ENCODE measurements around the gene C1QL4. TPM values are rescaled to one million over a fixed set of nuclear protein-coding genes. Genes with fewer than 3 reads are reported as not detected.

C1QL4 gene
- total RNA-seq, 6 experiments from 2014 or later: not detected

- Histone ChIP-seq H3K4me1 (no peaks in the 10 kb centered on the region), H3K27ac (no peak overlapping the region), H3K27me3 (peaks cover 14 to 17% of the 10 kb centered on the region in 2 donors), H3K36me3 (no peaks in the 10 kb centered on the region), H3K9me3 (no peaks in the 10 kb centered on the region), H3K4me3 (no peak overlapping the region)
- 63% methylated on average over 3 of the region's 7 CpGs for WGBS (ENCODE audit: insufficient coverage, low coverage, low lambda C conversion rate, missing lambda C conversion rate)
- ATAC-seq: no peak
- TF ChIP-seq CTCF (IDR thresholded peaks at IDR 0.05) (no peak), POLR2A (IDR thresholded peaks at IDR 0.05) (no peak)
- intact Hi-C loops (cut with DNase I): no loop called here
- no peak for DNase-seq
Measured at GRCh38 chr12:49292729-49293055, 44.3 kb downstream of the C1QL4 start.

DNA sequence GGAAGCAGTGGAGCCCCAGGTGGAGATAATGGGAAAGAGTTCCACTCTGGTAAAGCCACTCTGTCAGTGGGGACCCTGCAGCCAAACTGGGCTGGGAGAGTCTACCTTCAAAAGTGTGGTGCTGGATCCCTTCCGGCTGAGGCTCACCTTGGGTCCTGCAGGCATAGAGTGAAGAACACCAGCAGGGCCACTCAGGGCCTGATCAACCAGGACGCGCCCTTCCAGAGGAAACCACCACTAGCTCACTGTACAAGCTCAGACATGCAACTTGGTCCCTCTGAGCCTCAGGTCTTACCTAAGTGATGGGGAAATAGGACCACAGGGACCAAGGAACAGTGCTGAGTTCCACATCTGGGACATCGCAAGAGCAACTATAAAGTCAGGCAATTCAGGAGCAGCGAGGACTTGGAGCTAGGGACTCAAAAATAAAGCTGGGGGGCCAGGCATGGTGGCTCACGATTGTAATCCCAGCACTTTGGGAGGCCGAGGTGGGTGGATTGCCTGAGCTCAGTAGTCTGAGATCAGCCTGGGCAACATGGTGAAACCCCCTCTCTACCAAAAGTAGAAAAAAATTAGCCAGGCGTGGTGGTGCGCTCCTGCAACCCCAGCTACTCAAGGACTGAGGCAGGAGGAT lies 47.9 kb downstream of the C1QL4 start:
- Histone ChIP-seq H3K27ac (no peak overlapping the region), H3K9me3 (no peaks in the 10 kb centered on the region), H3K4me3 (no peak overlapping the region), H3K4me1 (no peaks in the 10 kb centered on the region), H3K27me3 (no peaks in the 10 kb centered on the region), H3K36me3 (no peaks in the 10 kb centered on the region)
- ATAC-seq (no peak), DNase-seq (no peak)
- intact Hi-C loops (cut with DNase I): no loop called here
- no peak for TF ChIP-seq CTCF (IDR thresholded peaks at IDR 0.05)
- no peak for TF ChIP-seq POLR2A (IDR thresholded peaks at IDR 0.05)
- 73% methylated on average over 6 of the region's 9 CpGs for WGBS (ENCODE audit: insufficient coverage, low coverage, low lambda C conversion rate, missing lambda C conversion rate)

- peak; percentile 70 to 88 (median 84) for ATAC-seq
- no peak overlapping the region for H3K27ac ChIP-seq
- WGBS (ENCODE audit: insufficient coverage, low coverage, low lambda C conversion rate, missing lambda C conversion rate): 7% methylated on average over 11 of the region's 11 CpGs
- no peaks in the 10 kb centered on the region for H3K4me1 ChIP-seq
- intact Hi-C loops (cut with DNase I): no loop called here
- H3K27me3 ChIP-seq: no peaks in the 10 kb centered on the region
- H3K9me3 ChIP-seq: no peaks in the 10 kb centered on the region
- no peaks in the 10 kb centered on the region for H3K36me3 ChIP-seq
- no peak overlapping the region for H3K4me3 ChIP-seq
- TF ChIP-seq CTCF (IDR thresholded peaks at IDR 0.05) (peak; percentile 76 to 88 (median 82)), POLR2A (IDR thresholded peaks at IDR 0.05) (no peak)
- no peak for DNase-seq
Measured at GRCh38 chr12:49288412-49288853, 48.6 kb downstream of the C1QL4 start.

DNA sequence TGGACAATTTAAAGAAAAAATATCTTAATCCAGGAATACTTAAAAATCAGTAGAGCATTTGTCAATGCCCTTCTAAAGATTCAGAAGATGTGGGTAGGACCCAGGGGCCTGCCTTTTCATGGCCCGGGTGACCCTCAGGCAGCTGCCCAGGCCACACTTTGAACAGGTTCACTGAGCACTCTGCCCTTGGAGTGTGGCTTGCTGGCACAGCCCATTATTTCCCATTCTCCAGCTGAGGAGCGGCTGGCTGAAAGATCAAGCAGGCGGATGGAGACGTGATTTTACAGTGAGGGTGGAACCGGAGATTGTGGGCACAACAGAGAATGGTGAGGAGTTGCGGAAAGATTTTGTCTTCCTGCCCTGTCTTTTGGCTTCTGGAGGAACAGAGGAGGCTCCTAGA lies 49.1 kb downstream of the C1QL4 start:
- WGBS (ENCODE audit: insufficient coverage, low coverage, low lambda C conversion rate, missing lambda C conversion rate): 23% methylated on average over 4 of the region's 6 CpGs
- TF ChIP-seq CTCF (IDR thresholded peaks at IDR 0.05) (no peak), POLR2A (IDR thresholded peaks at IDR 0.05) (no peak)
- intact Hi-C loops (cut with DNase I): no loop called here
- Histone ChIP-seq H3K9me3 (no peaks in the 10 kb centered on the region), H3K4me3 (no peak overlapping the region), H3K4me1 (no peaks in the 10 kb centered on the region), H3K36me3 (no peaks in the 10 kb centered on the region), H3K27me3 (no peaks in the 10 kb centered on the region), H3K27ac (no peak overlapping the region)
- DNase-seq (no peak), ATAC-seq (peak in 1 of 4 donors; percentile 23)

- no peak for TF ChIP-seq POLR2A (IDR thresholded peaks at IDR 0.05)
- TF ChIP-seq CTCF (IDR thresholded peaks at IDR 0.05): no peak
- no peaks in the 10 kb centered on the region for H3K27me3 ChIP-seq
- H3K9me3 ChIP-seq: no peaks in the 10 kb centered on the region
- no peaks in the 10 kb centered on the region for H3K4me1 ChIP-seq
- no peak for DNase-seq
- no peak overlapping the region for H3K4me3 ChIP-seq
- WGBS (ENCODE audit: insufficient coverage, low coverage, low lambda C conversion rate, missing lambda C conversion rate): 69% methylated on average over 3 of the region's 4 CpGs
- intact Hi-C loops (cut with DNase I): no loop called here
- no peak for ATAC-seq
- H3K27ac ChIP-seq: no peak overlapping the region
- H3K36me3 ChIP-seq: no peaks in the 10 kb centered on the region
Measured at GRCh38 chr12:49284672-49285071, 52.3 kb downstream of the C1QL4 start.
